Left ventricle myocardium inferior (tissue), 1 donor: ENCODE measurements around the gene GSTA2. TPM values are rescaled to one million over a fixed set of nuclear protein-coding genes. Genes with fewer than 3 reads are reported as not detected.
"Not testable (repeated sequence)": the region's sequence is repeated elsewhere in the genome, so short reads cannot be mapped to it uniquely, and the experiment has no call there.

ENCODE experiments used
- DNase-seq: peaks from one replicate; pipeline ENCODE4 v3.0.0-alpha.2; 2020
- H3K27ac ChIP-seq: fragments of 200-600 bp; replicated peaks from 2 replicates; pipeline ENCODE4 v1.8.0; 2021
- H3K27me3 ChIP-seq: fragments of 200-600 bp; 2 replicates; pipeline ENCODE4 v1.8.0; 2021; ENCODE audit warnings: low read depth
- H3K36me3 ChIP-seq: fragments of 200-600 bp; 2 replicates; pipeline ENCODE4 v1.8.0; 2021
- H3K4me1 ChIP-seq: fragments of 200-600 bp; 2 replicates; pipeline ENCODE4 v1.8.0; 2021
- H3K4me3 ChIP-seq: fragments of 200-600 bp; 2 replicates; pipeline ENCODE4 v1.8.0; 2021; ENCODE audit warnings: mild to moderate bottlenecking, moderate library complexity
- H3K9me3 ChIP-seq: fragments of 200-600 bp; replicated peaks from 2 replicates; pipeline ENCODE4 v1.8.0; 2021
- intact Hi-C: fragments of 100-400 bp; cut with micrococcal nuclease; formaldehyde crosslinking; loops from one replicate; pipeline ENCODE4 v1.11.0; 2022
- long read RNA-seq: library from polyadenylated mRNA; unstranded; transcript quantifications from one replicate; pipeline ENCODE4 v2.0.0, GENCODE V29; 2021
- total RNA-seq: library from RNA; stranded (reverse); fragmentation: NEBNext Ultra II Directional; extraction: Animal tissue kit (Norgen Biotek cat#: 25700); gene quantifications from one replicate; pipeline ENCODE4 v1.2.1, GENCODE V29; 2021
- TF ChIP-seq, protein P1 (sequence below): fragments of 200-600 bp; IDR thresholded peaks from 2 replicates; pipeline ENCODE4 v1.8.0; 2021; ENCODE audit warnings: antibody characterized with exemption, mild to moderate bottlenecking, borderline replicate concordance
- donor health status: DM: no; HTN: yes; CAD: no; lungs with severe emphysema.

Gene GSTA2
- total RNA-seq = not detected
- long read RNA-seq = 0 reads

DNA sequence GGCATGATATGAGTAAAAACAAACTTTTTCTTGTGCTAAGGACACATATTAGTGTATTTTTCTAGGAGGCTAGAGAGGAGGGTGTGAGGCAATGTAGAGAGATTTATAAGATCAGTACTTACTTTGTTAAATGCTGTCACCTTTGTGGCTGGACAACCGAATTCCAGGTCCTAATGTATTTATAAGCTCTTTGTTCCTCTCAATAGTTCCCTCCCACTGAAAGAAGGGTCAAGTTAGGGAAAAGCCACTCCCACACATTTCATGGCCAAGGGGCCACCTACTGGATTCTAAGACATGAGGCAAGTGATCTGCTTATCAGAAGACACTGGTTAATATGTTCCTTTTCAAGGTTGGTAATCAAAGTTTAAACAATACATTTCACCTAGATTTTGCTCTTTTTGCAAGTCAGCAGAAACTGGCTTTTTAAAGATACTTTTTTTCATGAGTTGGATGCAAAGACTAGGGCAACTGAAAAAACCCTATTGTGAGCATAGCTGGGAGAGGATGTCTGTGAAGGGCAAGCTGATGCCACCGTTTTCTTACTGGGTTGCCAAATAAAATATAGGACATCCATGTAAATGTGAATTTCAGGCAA lies at the start of gene GSTA2:
GSTA2 (minus strand) TSS at position 154 of the 595 bp plus-strand sequence. CDS start 5,528 bp downstream, outside the sequence.
- H3K36me3 ChIP-seq, intact Hi-C loops, H3K4me1 ChIP-seq, H3K27ac ChIP-seq, DNase-seq, H3K4me3 ChIP-seq, H3K9me3 ChIP-seq: not testable (repeated sequence)
- H3K27me3 ChIP-seq = peaks cover 12% of the 10 kb centered on the region

DNA sequence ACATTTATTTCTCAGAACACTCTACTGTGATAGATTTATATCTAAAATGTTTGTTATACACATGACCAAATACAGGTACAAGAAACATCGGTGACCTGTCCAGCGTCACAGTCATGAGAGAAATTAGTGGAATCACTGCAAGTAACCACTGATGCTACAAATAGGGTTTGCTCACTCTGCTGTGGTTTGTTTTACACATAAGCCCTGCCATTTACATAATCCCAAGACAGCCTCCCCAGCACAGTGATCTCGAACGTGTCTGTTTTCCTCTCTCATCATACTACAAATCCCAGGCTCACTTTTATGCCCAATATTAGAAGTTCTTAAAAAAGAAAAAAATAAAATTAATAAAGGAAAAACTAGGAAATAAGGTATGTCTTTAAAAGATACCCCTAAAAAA lies 46.5 kb upstream of the GSTA2 start:
- H3K27ac ChIP-seq, intact Hi-C loops, H3K4me1 ChIP-seq, H3K27me3 ChIP-seq, H3K36me3 ChIP-seq, H3K4me3 ChIP-seq, DNase-seq, H3K9me3 ChIP-seq: not testable (repeated sequence)

DNA sequence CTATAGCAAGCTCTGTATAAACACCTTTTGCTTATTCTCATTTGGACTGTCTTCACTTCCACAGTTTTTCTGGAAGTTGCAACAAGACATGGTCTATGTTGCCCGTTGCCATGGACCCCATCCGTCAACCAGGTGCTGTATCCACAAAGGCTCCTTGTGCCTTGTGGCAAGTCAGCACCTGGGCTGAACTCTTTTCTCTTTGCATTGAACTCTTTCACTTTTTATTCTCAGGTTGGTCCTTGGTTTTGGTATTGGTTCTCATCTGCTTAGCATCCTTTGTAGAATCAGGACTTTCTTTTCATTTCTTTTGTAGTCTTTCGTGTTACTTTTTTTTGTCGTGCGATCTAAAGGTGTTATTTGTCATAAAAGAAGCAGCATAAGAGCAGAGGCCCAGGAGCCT lies 45.4 kb upstream of the GSTA2 start:
- H3K27ac ChIP-seq = no peak overlapping the region
- no peak for DNase-seq
- TF ChIP-seq, protein P1, sequence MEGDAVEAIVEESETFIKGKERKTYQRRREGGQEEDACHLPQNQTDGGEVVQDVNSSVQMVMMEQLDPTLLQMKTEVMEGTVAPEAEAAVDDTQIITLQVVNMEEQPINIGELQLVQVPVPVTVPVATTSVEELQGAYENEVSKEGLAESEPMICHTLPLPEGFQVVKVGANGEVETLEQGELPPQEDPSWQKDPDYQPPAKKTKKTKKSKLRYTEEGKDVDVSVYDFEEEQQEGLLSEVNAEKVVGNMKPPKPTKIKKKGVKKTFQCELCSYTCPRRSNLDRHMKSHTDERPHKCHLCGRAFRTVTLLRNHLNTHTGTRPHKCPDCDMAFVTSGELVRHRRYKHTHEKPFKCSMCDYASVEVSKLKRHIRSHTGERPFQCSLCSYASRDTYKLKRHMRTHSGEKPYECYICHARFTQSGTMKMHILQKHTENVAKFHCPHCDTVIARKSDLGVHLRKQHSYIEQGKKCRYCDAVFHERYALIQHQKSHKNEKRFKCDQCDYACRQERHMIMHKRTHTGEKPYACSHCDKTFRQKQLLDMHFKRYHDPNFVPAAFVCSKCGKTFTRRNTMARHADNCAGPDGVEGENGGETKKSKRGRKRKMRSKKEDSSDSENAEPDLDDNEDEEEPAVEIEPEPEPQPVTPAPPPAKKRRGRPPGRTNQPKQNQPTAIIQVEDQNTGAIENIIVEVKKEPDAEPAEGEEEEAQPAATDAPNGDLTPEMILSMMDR = no peak
- H3K27me3 ChIP-seq = no peaks in the 10 kb centered on the region
- intact Hi-C loops = no loop called here
- H3K9me3 ChIP-seq = no peaks in the 10 kb centered on the region
- H3K4me3 ChIP-seq = no peak overlapping the region
- no peaks in the 10 kb centered on the region for H3K4me1 ChIP-seq
- H3K36me3 ChIP-seq = no peaks in the 10 kb centered on the region

DNA sequence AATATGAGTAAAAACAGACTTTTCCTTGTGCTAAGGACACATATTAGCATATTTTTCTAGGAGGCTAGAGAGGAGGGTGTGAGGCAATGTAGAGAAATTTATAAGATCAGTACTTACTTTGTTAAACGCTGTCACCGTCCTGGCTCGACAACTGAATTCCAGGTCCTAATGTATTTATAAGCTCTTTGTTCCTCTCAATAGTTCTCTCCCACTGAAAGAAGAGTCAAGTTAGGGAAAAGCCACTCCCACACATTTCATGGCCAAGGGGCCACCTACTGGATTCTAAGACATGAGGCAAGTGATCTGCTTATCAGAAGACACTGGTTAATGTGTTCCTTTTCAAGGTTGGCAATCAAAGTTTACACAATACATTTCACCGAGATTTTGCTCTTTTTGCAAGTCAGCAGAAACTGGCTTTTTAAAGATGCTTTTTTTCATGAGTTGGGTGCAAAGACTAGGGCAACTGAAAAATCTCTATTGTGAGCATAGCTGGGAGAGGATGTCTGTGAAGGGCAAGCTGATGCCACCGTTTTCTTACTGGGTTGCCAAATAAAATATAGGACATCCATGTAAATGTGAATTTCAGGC lies 40.5 kb upstream of the GSTA2 start, which contains the start of gene GSTA1:
GSTA1 (minus strand) TSS at position 149 of the 588 bp plus-strand sequence. CDS start 4,549 bp downstream, outside the sequence.
- H3K4me1 ChIP-seq, H3K4me3 ChIP-seq, H3K27ac ChIP-seq, H3K36me3 ChIP-seq, H3K9me3 ChIP-seq, DNase-seq, intact Hi-C loops: not testable (repeated sequence)
- H3K27me3 ChIP-seq = peaks cover 13% of the 10 kb centered on the region

DNA sequence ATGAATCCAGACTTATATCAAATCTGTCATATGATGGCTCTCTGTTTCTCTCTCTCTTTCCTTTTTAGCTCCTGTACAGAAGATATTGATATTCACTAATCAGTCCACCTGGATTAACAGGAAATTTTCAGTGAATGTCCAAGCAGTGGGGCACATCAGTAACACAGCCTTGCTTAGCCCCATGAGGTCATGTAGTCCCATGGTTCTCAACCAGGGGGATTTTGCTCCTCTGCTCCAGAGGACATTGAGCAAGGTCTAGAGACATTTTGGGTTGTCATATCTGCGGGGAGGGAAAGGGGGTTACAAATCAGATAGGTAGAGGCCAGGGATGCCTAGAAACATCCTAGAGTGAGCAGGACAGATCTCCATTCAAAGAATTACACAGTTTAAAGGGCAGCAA lies 39.5 kb upstream of the GSTA2 start:
- no peaks in the 10 kb centered on the region for H3K9me3 ChIP-seq

DNA sequence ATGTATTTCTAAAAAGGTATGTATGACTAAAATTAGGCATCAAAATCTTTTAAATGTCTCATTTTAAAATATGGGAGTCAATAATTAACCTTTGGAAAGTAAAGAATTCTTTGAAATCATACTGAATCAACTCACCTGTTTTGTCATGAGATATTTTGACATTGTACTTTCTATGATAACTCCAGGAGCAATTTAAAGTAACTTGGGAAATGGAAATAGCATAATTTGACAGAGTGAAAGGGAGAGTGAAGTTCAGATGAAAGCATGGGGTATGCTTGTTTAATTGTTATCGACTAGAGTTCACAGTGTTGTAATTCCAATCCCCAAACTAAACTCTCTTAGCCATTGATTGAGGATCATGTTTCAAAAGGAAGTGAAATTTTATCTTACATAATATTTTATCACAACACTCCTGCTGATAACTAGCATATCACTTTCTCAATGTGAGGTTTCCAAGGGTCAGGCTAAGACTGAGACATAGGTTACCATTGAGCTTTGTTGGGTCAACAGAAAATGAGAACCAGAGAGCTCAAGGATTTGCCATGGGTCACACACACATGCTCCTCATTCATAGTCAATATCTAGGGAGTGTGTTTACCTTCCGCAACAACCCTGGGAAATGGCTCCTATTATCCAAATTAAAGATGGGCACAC lies 38.0 kb upstream of the GSTA2 start:
- intact Hi-C loops = no loop called here
- Histone ChIP-seq H3K27ac (no peak overlapping the region), H3K4me1 (no peaks in the 10 kb centered on the region), H3K9me3 (no peaks in the 10 kb centered on the region), H3K27me3 (peaks cover 13% of the 10 kb centered on the region), H3K36me3 (no peaks in the 10 kb centered on the region), H3K4me3 (no peak overlapping the region)
- TF ChIP-seq, protein P1 = no peak
- DNase-seq = no peak

More for the DNA sequence above, 39.5 kb upstream of the GSTA2 start:
- H3K36me3 ChIP-seq = no peaks in the 10 kb centered on the region
- no peaks in the 10 kb centered on the region for H3K4me1 ChIP-seq
- no peak for DNase-seq
- TF ChIP-seq, protein P1 = no peak
- intact Hi-C loops = no loop called here
- H3K4me3 ChIP-seq = no peak overlapping the region
- H3K27me3 ChIP-seq = peaks cover 13% of the 10 kb centered on the region
- H3K27ac ChIP-seq = no peak overlapping the region

DNA sequence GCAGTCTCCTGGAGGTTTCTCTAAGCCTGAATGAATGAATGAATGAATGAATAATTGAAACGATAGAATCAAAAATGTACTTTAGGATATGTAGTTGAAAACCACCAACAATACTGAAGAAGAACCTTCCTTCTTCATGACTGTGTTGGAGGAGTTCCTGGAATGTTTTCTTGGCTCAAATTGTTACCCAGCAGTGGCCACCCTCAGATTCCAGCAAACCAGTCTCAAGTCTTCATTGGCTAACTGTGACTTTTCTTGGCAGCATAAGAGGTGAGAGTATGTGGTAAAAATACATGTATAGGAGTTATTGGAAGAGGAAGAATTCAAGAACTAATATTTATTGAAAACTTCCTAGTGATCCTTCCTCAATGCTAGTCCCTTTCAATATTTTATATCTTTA lies 36.0 kb upstream of the GSTA2 start:
- not testable (repeated sequence) for H3K9me3 ChIP-seq, H3K4me3 ChIP-seq

DNA sequence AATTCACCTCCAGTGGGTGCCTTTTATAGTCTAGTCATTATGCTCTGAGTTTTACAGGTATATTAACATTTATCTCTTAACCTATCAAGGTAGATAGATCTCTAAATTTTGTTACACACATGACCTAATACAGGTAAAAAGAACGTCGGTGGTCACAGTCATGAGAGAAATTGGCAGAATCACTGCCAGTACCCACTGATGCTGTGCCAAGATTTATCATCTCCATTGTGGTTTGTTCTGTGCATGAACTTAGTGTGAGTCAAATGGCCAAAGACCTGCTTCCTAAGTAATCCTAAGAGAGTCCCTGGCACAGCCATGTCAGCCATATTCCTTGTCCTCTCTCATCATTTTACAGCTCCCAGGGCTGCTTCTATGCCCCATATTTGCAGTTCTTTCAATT lies 31.1 kb upstream of the GSTA2 start:
- H3K4me3 ChIP-seq, H3K36me3 ChIP-seq, H3K27ac ChIP-seq, DNase-seq, H3K27me3 ChIP-seq, intact Hi-C loops, H3K9me3 ChIP-seq, H3K4me1 ChIP-seq: not testable (repeated sequence)

More for the DNA sequence above, 36.0 kb upstream of the GSTA2 start:
- H3K27me3 ChIP-seq = peaks cover 13% of the 10 kb centered on the region
- DNase-seq, H3K4me1 ChIP-seq, intact Hi-C loops, H3K36me3 ChIP-seq, H3K27ac ChIP-seq: not testable (repeated sequence)
